Activated CD4-positive, alpha-beta memory T cell treated with anti-CD3 and anti-CD28 coated beads for 36 hours (primary cell): ENCODE data around the gene LHB. TPM values are rescaled to one million over a fixed set of nuclear protein-coding genes. Genes with fewer than 3 reads are reported as not detected.
A peak's percentile ranks its signal among the peaks of the same experiment; 100 is the strongest.

Source experiments
- CTCF ChIA-PET: fragments of 350-600 bp; sonication (Branson Sonifier 250); formaldehyde crosslinking; loops from one replicate; lab custom pipeline; 2021; ENCODE audit warnings: antibody characterized with exemption, inconsistent platforms; lab: Charles Lee
- POLR2A ChIA-PET: fragments of 350-600 bp; sonication (Branson Sonifier 250); formaldehyde crosslinking; loops from one replicate; lab custom pipeline; 2021; ENCODE audit warnings: antibody characterized with exemption; lab: Charles Lee
- DNase-seq: peaks from one replicate; pipeline ENCODE4 v3.0.0-alpha.2; 2020
- H3K27ac Mint-ChIP-seq: one replicate; pipeline ENCODE4 v1.8.0; 2021; ENCODE audit warnings: mixed read lengths
- H3K27me3 Mint-ChIP-seq: one replicate; pipeline ENCODE4 v1.8.0; 2021; ENCODE audit warnings: mixed read lengths
- H3K36me3 Mint-ChIP-seq: one replicate; pipeline ENCODE4 v1.8.0; 2021; ENCODE audit warnings: mixed read lengths
- H3K4me1 Mint-ChIP-seq: one replicate; pipeline ENCODE4 v1.8.0; 2021; ENCODE audit warnings: low read depth, mixed read lengths
- H3K4me3 Mint-ChIP-seq: one replicate; pipeline ENCODE4 v1.8.0; 2021; ENCODE audit warnings: mild to moderate bottlenecking, mixed read lengths
- H3K9me3 Mint-ChIP-seq: one replicate; pipeline ENCODE4 v1.8.0; 2021; ENCODE audit warnings: mixed read lengths
- intact Hi-C: fragments of 100-400 bp; cut with micrococcal nuclease; formaldehyde crosslinking; loops from one replicate; pipeline ENCODE4 v1.15.1; 2023
- microRNA-seq: library from miRNA; unstranded; fragments of <30 nt; microRNA quantifications from one replicate; pipeline ENCODE4 v1.2.0, GENCODE V29; 2022; ENCODE audit warnings: borderline number of aligned reads, borderline microRNAs expressed, borderline replicate concordance
- total RNA-seq, 2 experiments: library from RNA; stranded (reverse); gene quantifications; one replicate each; pipeline ENCODE4 v1.2.3, GENCODE V29; 2021

Gene LHB
- total RNA-seq, 2 experiments from 2014 or later, result 0.48 TPM; not detected in 1

GRCh38 chr19:48969276-48970138, 47.4 kb downstream of the LHB start:
- Mint-ChIP-seq H3K4me1 (peaks cover 25% of the 10 kb centered on the region), H3K27ac (no peak overlapping the region), H3K36me3 (peaks cover 36% of the 10 kb centered on the region), H3K9me3 (no peaks in the 10 kb centered on the region), H3K4me3 (no peak overlapping the region), H3K27me3 (no peaks in the 10 kb centered on the region)
- intact Hi-C loops, result loop anchor here (2.0 to 5.0 kb wide), 4 partner anchors 37 to 175 kb away; partner anchors contain the start of genes DHDH and HSD17B14
- no peak for DNase-seq
- ChIA-PET CTCF (interaction anchor here (0.6 to 6.5 kb wide), 18 partner anchors 11 to 480 kb away, joined by 3 to 52 read pairs (median 8); partner anchors contain the start of genes BAX, BCAT2, DHDH and GYS1), POLR2A (interaction anchor here (1.9 kb wide), 1 partner anchor 93 kb away, joined by 7 read pairs; no protein-coding TSS in a partner anchor)

- Mint-ChIP-seq H3K27ac (no peak overlapping the region), H3K9me3 (no peaks in the 10 kb centered on the region), H3K4me1 (peaks cover 32% of the 10 kb centered on the region), H3K36me3 (peaks cover 36% of the 10 kb centered on the region), H3K27me3 (no peaks in the 10 kb centered on the region), H3K4me3 (no peak overlapping the region)
- ChIA-PET POLR2A (interaction anchor here (1.2 kb wide), 1 partner anchor 8 kb away, joined by 5 read pairs; no protein-coding TSS in a partner anchor), CTCF (interaction anchor here (2.3 to 6.5 kb wide), 2 partner anchors 132 to 173 kb away, joined by 14 to 52 read pairs; partner anchors contain the start of gene HSD17B14)
- intact Hi-C loops, result loop anchor here (5.0 kb wide), 1 partner anchor 112 kb away; no protein-coding TSS in a partner anchor
- DNase-seq, result no peak
Observed at GRCh38 chr19:48968813-48969218, 48.1 kb downstream of the LHB start.

DNA sequence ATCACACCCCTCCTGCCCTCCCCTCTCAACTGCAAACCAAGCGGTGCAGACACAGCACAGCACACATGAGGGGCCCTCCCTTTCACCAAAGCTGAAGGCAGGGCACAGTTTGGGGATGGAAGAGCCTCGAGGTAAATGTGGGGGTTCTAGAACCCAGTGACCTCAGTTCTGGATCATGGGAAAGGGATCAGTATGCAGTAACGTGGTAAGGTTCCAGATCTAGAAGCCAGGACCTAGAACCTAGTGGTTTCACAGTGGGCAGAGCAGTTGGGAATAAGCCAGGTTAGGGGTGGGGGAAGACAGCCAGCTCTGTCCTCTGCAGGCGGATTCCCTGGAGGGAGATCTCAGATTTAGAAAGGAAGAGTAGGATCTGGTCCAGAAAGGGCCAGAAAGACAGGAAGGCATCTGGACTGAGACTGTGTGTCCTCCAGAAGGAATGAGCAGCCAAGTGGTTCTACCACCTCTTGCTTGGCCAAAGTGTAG, 48.7 kb downstream of the LHB start:
- intact Hi-C loops, result loop anchor here (5.0 kb wide), 1 partner anchor 111 kb away; no protein-coding TSS in a partner anchor

GRCh38 chr19:48967346-48968178, 49.3 kb downstream of the LHB start:
- peak overlapping the region; percentile 93 for H3K27ac Mint-ChIP-seq
- peaks cover 32% of the 10 kb centered on the region for H3K36me3 Mint-ChIP-seq
- POLR2A ChIA-PET, result interaction anchor here (0.8 to 2.1 kb wide), 5 partner anchors 9 to 94 kb away, joined by 3 to 5 read pairs (median 5); partner anchors contain the start of genes BAX, GYS1, NUCB1 and RUVBL2
- H3K27me3 Mint-ChIP-seq, result no peaks in the 10 kb centered on the region
- CTCF ChIA-PET, result interaction anchor here (1.0 to 6.5 kb wide), 5 partner anchors 26 to 181 kb away, joined by 3 to 52 read pairs (median 4); partner anchors contain the start of genes GYS1, HSD17B14 and RUVBL2
- no peak for DNase-seq
- intact Hi-C loops, result loop anchor here (5.0 kb wide), 1 partner anchor 110 kb away; no protein-coding TSS in a partner anchor
- peak overlapping the region; percentile 89 for H3K4me3 Mint-ChIP-seq
- peaks cover 42% of the 10 kb centered on the region for H3K4me1 Mint-ChIP-seq
- no peaks in the 10 kb centered on the region for H3K9me3 Mint-ChIP-seq

More for the DNA sequence above, 48.7 kb downstream of the LHB start:
- ChIA-PET CTCF (interaction anchor here (1.0 to 6.5 kb wide), 3 partner anchors 25 to 173 kb away, joined by 3 to 52 read pairs (median 11); partner anchors contain the start of genes GYS1, HSD17B14 and RUVBL2), POLR2A (interaction anchor here (0.8 to 1.2 kb wide), 4 partner anchors 9 to 68 kb away, joined by 3 to 5 read pairs (median 4); partner anchors contain the start of genes BAX, GYS1, NUCB1 and RUVBL2)
- H3K36me3 Mint-ChIP-seq, result peaks cover 36% of the 10 kb centered on the region
- no peaks in the 10 kb centered on the region for H3K27me3 Mint-ChIP-seq
- H3K4me3 Mint-ChIP-seq, result peak overlapping the region; percentile 8
- no peak for DNase-seq
- H3K4me1 Mint-ChIP-seq, result peaks cover 38% of the 10 kb centered on the region
- no peaks in the 10 kb centered on the region for H3K9me3 Mint-ChIP-seq
- peak overlapping the region; percentile 93 for H3K27ac Mint-ChIP-seq

GRCh38 chr19:48966541-48967345, 50.1 kb downstream of the LHB start:
- no peak for DNase-seq
- H3K27ac Mint-ChIP-seq, result peak overlapping the region; percentile 93
- peak overlapping the region; percentile 89 for H3K4me3 Mint-ChIP-seq
- H3K27me3 Mint-ChIP-seq, result no peaks in the 10 kb centered on the region
- POLR2A ChIA-PET, result interaction anchor here (0.7 to 2.1 kb wide), 6 partner anchors 16 to 95 kb away, joined by 3 to 6 read pairs (median 5); partner anchors contain the start of genes GYS1, NUCB1, PPP1R15A and RUVBL2
- no peaks in the 10 kb centered on the region for H3K9me3 Mint-ChIP-seq
- intact Hi-C loops, result loop anchor here (5.0 kb wide), 1 partner anchor 109 kb away; no protein-coding TSS in a partner anchor
- peaks cover 50% of the 10 kb centered on the region for H3K4me1 Mint-ChIP-seq
- CTCF ChIA-PET, result interaction anchor here (1.3 to 6.5 kb wide), 6 partner anchors 12 to 182 kb away, joined by 3 to 52 read pairs (median 5); partner anchors contain the start of genes BAX, GYS1 and RUVBL2
- peaks cover 32% of the 10 kb centered on the region for H3K36me3 Mint-ChIP-seq

Small RNA genes within 50 kb of the gene (microRNA-seq; reads per million reads assigned to microRNA genes)
- 1.6 reads per million for gene MIR6798

Other genes with a start within 250 kb of the LHB start
- 10 to 100 TPM; 59.8 to 61.5 TPM for gene BCAT2, start 206.1 kb downstream of the LHB start, total RNA-seq
- under 1 TPM in 1 of 2 experiments, not detected in 1; 0.31 TPM for gene HSD17B14, start 180.6 kb downstream of the LHB start, total RNA-seq
- gene PLEKHA4, start 148.5 kb downstream of the LHB start, total RNA-seq, result 10 to 100 TPM; 10.5 to 11.0 TPM
- 10 to 100 TPM; 49.7 to 52.0 TPM for gene PPP1R15A, start 144.7 kb downstream of the LHB start, total RNA-seq
- under 1 TPM; 0.34 to 0.59 TPM for gene TULP2, start 118.3 kb downstream of the LHB start, total RNA-seq
- 100 to 1,000 TPM; 154 to 159 TPM for gene NUCB1, start 116.8 kb downstream of the LHB start, total RNA-seq
- 1 to 10 TPM; 2.0 to 2.8 TPM for gene DHDH, start 83.4 kb downstream of the LHB start, total RNA-seq
- gene BAX, start 62.2 kb downstream of the LHB start, total RNA-seq, result 100 to 1,000 TPM; 173 to 181 TPM
- gene FTL, start 51.8 kb downstream of the LHB start, total RNA-seq, result 100 to 1,000 TPM; 870 to 900 TPM
- gene GYS1, start 23.8 kb downstream of the LHB start, total RNA-seq, result 10 to 100 TPM; 42.2 to 47.6 TPM
- 100 to 1,000 TPM; 107 to 109 TPM for gene RUVBL2, start 23.2 kb downstream of the LHB start, total RNA-seq
- not detected for gene CGB3, start 7.2 kb upstream of the LHB start, total RNA-seq
- not detected for gene CGB2, start 14.8 kb upstream of the LHB start, total RNA-seq
- gene CGB1, start 19.8 kb upstream of the LHB start, total RNA-seq, result not detected
- gene CGB5, start 26.8 kb upstream of the LHB start, total RNA-seq, result not detected
- gene CGB8, start 32.0 kb upstream of the LHB start, total RNA-seq, result not detected
- gene CGB7, start 40.7 kb upstream of the LHB start, total RNA-seq, result not detected
- gene NTF4, start 47.7 kb upstream of the LHB start, total RNA-seq, result not detected
- gene KCNA7, start 55.6 kb upstream of the LHB start, total RNA-seq, result not detected
- 100 to 1,000 TPM; 180 to 190 TPM for gene SNRNP70, start 68.4 kb upstream of the LHB start, total RNA-seq
- gene LIN7B, start 97.3 kb upstream of the LHB start, total RNA-seq, result 1 to 10 TPM; 5.1 to 5.6 TPM
- 1 to 10 TPM; 1.4 TPM for gene C19orf73, start 102.1 kb upstream of the LHB start, total RNA-seq
- gene PPFIA3, start 102.5 kb upstream of the LHB start, total RNA-seq, result 1 to 10 TPM; 3.5 to 5.0 TPM
- gene HRC, start 138.3 kb upstream of the LHB start, total RNA-seq, result not detected
- gene TRPM4, start 140.7 kb upstream of the LHB start, total RNA-seq, result 1 to 10 TPM; 1.1 to 1.2 TPM